K562 (cell line): Measurements from ENCODE around the gene ANO2. TPM values are rescaled to one million over a fixed set of nuclear protein-coding genes. Genes with fewer than 3 reads are reported as not detected.

ENCODE experiments used
- CREM ChIP-seq: IDR thresholded peaks from 2 replicates; pipeline ENCODE4 v1.6.1; 2014; ENCODE audit warnings: antibody characterized with exemption, low read depth
- DDX20 ChIP-seq: fragments of 450-650 bp; IDR thresholded peaks from 2 replicates; pipeline ENCODE4 v1.6.1; 2016; ENCODE audit warnings: missing genetic modification characterization, low read depth, mild to moderate bottlenecking, missing compliant biosample characterization, moderate library complexity
- ESRRA ChIP-seq: fragments of 450-650 bp; IDR thresholded peaks from 2 replicates; pipeline ENCODE4 v1.6.1; 2014; ENCODE audit warnings: low read depth, mild to moderate bottlenecking, moderate library complexity, borderline replicate concordance
- FOS ChIP-seq: IDR thresholded peaks from 3 replicates; pipeline ENCODE4 v1.6.1; 2011; ENCODE audit not compliant: insufficient read length; ENCODE audit errors: extremely low read depth
- MYC ChIP-seq, 2 experiments: fragments of 250-450 bp in 1 of 2; sonication (Bioruptor Pico) in 1 of 2; IDR thresholded peaks; 2 replicates each; pipeline versions ENCODE4 v1.5.1 to v1.6.1; 2012 to 2021; ENCODE audit warnings: low read depth in 2 of 2, borderline replicate concordance in 1 of 2, improper control_type of control experiment in 1 of 2, low read length in 1 of 2, mild to moderate bottlenecking in 1 of 2, moderate library complexity in 1 of 2
- NFE2 ChIP-seq: IDR thresholded peaks from 2 replicates; pipeline ENCODE4 v1.6.1; 2014; ENCODE audit warnings: antibody characterized with exemption, low read depth
- RREB1 ChIP-seq: fragments of 250-450 bp; sonication (Bioruptor Pico); IDR thresholded peaks from 2 replicates; pipeline ENCODE4 v1.4.0; 2020
- SRSF3 ChIP-seq: fragments of 200-400 bp; formaldehyde crosslinking; IDR thresholded peaks from 2 replicates; pipeline ENCODE4 v1.6.1; 2016; ENCODE audit warnings: mild to moderate bottlenecking, low read length, moderate library complexity; ENCODE audit not compliant: insufficient read depth
- SRSF7 ChIP-seq: fragments of 200-400 bp; formaldehyde crosslinking; optimal IDR thresholded peaks from 2 replicates; pipeline ENCODE3; 2017; ENCODE audit warnings: mild to moderate bottlenecking, low read depth, low read length
- STAT5A ChIP-seq: IDR thresholded peaks from 2 replicates; pipeline ENCODE4 v1.6.1; 2012; ENCODE audit warnings: low read length, inconsistent platforms, borderline replicate concordance
- ZNF318 ChIP-seq, 2 experiments: fragments of 450-650 bp; IDR thresholded peaks; 2 replicates each; pipeline ENCODE4 v1.6.1; 2016; ENCODE audit warnings: mild to moderate bottlenecking in 2 of 2, borderline replicate concordance in 1 of 2, low read depth in 1 of 2, moderate library complexity in 1 of 2
- ZNF398 ChIP-seq: fragments of 250-450 bp; sonication (Bioruptor Pico); IDR thresholded peaks from 2 replicates; pipeline ENCODE4 v1.8.0; 2021; ENCODE audit warnings: moderate library complexity, mild to moderate bottlenecking, inconsistent platforms
- polyA plus RNA-seq, 8 experiments: library from polyadenylated mRNA; depleted of rRNA in 4 of 8; stranded (reverse) in 5 of 8; unstranded in 3 of 8; fragments of >200 nt; fragmentation: Nextera tagmentation in 2 of 8; fragmentation: Illumina TruSeq in 1 of 8; extraction: Ambion mirVana in 2 of 8; extraction: Trizol in 1 of 8; gene quantifications; 2 replicates each; pipeline versions ENCODE4 v1.2.1 to v1.2.3, GENCODE V29; 2011 to 2014; ENCODE audit warnings: inconsistent platforms in 1 of 8, missing spikeins in 1 of 8
- total RNA-seq, 7 experiments: library from RNA; depleted of rRNA in 6 of 7; stranded (reverse); fragments of >200 nt in 6 of 7; fragmentation: Illumina TruSeq in 2 of 7; extraction: Trizol in 2 of 7; gene quantifications; 2 replicates each; pipeline versions ENCODE4 v1.2.1 to v1.2.3, GENCODE V29; 2011 to 2021; ENCODE audit warnings: low replicate concordance in 1 of 7

Gene ANO2
- total and polyA plus RNA-seq, 9 of the 15 experiments (the other 6 are each of a cell fraction or from before 2014, with no cell fraction given) = 0.64 TPM; not detected in 8

DNA sequence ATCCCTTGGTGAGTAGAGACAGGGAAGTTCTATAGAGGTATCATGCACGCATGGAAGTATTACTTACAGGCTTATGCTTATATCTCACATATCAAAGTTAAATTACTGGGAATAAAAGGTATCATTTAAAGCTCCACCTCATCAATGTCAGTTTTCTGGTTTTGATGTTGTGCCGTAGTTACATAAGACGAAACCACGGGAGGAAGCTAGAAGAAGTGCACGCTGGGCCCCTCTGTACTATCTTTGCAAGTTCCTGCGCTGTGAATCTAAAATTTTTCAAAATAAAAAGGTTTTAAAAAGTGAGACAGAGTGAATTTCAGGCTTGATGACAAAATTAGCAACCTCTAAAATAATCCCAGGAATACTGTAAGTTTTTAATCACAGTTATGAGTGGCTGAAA, 198.1 kb downstream of the ANO2 start (continued):
- TF ChIP-seq ZNF318 (IDR thresholded peaks at IDR 0.05; ENCODE audit: borderline replicate concordance in 1 of 2, low read depth in 1 of 2) (no peak), FOS (no peak), MYC (IDR thresholded peaks at IDR 0.05; ENCODE audit: low read depth, low read length) (no peak), MYC (CRISPR knock-in tag; IDR thresholded peaks at IDR 0.05; ENCODE audit: borderline replicate concordance, low read depth) (no peak), RREB1 (no peak), ZNF398 (CRISPR knock-in tag) (no peak), STAT5A (no peak), CREM (no peak), NFE2 (no peak), DDX20 (tag) (no peak), SRSF3 (no peak), ESRRA (no peak), SRSF7 (no peak)
